HG03108 (cell line): ENCODE measurements around the gene CALB2.
A peak's percentile ranks its signal among the peaks of the same experiment; 100 is the strongest.

ENCODE experiments used
- ATAC-seq: cut with Tn5 transposase; IDR thresholded peaks from one replicate; pipeline ENCODE4 v1.9.1; 2021; ENCODE audit warnings: moderate library complexity; ENCODE audit not compliant: unreplicated experiment

The CALB2 gene

DNA sequence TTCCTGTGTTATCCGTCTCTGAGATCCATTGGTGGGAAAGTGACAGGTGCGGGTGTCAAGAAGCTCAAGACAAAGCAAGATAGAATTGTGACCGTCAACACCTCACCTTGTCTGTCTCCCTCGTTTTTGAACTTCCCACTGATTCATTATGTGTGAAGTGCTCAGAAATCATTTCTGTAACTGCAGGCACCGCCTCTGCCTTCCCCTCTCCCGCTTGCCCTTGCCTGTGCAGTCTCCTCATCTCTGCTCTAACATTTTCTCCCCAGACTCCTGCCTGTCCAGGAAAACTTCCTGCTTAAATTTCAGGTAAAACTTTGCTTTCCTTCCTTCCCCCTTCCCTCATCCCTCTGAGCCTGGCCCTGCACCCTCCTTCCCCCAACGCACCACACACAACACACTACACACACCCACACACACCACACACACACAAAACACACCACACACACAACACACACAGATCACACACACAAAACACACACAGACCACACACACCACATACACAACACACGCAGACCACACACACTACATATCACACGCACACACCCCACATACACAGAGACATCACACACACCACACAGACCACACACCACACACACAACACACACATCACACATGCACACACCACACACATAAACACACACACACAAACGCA, 25.7 kb downstream of the CALB2 start:
- ATAC-seq: no peak

DNA sequence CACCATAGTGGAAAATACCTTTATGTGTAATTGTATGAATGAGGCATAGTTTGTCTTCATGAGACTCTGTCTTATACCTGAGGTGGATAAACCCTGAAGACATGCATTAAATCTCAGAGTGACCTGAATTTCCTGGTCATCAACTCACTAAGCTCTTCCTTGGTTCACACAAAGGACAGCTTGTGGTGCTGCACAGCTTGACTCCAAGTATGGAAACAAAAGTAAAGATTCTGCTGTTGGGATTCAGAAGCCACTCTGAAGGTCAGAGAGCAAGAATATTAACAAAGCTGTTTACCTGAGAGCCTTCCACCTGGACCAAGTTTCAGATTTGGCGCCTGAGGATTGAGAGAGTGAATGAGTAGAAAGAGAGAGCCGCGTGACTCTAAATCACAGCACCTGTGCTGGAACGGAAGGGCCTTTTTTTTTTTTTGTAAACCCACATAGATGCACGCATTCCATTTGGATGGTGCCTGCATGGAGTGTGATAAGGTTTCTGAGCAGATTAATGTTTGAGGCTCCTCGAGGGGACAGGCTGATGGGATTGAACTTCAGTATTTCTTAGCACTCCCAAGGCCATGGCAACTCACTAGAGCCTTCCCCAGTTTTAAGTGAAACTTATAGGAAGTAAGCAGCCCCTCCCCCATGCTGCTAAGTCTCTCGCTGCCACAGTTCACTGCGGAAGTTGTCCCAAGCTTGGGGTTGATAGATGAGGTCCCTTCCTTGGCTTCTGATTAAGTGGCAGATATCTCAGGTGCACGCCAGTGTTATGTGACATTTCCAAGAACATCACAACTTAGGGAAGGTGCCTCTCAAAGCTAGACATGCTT, 28.7 kb downstream of the CALB2 start:
- no peak for ATAC-seq

DNA sequence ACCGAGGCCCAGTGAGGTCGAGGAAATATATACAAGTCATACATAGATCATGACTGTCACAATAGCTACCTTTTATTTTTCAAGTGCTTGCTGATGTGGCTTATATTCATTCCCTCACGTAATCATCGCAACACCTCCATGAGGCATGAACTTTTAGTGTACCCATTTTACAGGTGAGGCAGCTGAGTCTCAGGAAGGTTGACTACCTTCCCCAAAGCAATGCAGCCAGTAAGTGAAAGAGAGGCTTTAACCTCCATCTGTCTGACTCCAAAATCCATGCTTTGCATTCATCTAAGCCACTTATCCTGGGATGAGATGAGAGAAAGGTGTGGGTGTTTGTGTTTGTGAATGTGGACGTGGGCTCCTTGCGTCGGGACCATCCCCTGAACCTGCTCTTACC, 30.8 kb downstream of the CALB2 start:
- ATAC-seq: no peak

DNA sequence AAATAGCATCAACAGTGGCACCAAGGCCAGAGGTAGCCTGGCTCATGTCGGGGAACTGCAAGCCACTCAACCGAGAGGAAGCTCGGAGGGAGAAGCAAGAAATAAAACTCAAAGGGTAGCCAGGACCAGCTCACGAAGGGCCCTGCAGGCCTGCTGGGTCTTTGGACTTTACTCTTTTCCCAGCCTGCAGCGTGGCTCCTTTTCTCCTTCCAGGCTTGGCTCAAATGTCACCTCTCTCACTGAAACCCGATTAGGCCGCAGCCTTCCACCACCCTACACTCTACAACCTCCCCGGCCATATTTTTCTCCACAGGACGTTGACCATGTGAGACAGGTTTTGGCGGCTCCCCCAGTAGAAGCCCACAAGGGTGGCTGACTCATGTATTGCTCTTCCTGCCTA, 38.1 kb downstream of the CALB2 start:
- ATAC-seq: no peak

DNA sequence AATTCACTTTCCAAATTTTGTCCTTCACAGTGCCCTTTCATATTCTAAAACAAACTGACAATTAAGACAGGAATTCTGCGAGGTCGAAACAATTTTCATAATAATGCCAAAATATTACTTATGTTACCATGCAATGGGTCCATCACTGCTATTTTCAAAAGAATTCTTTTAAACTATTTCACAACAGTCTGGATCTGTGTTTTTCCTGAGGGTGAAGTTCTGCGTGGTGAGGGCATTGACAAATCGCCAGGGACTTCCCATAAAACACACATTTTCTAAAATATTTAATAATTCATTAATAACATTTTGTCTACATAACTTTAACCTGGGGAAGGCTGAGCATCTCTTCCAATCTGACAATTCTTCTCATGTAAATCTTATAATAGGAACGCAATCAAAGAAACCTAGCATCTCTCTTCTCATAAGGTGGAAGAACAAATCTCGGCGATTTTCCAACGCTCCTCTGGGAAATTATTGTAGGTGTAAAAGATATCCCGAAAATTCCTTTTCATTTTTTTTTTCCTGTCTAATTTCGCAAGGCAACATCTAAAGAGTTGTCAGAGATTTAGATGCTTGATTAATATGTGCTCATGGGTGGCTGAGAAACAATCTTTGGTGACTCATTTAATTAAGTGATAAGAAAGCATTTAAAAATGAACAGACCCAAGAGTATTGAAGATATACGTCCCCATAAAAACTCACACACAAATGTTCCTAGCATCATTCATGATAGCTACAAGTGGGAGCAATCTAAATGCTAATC, 41.5 kb downstream of the CALB2 start:
- ATAC-seq: no peak

DNA sequence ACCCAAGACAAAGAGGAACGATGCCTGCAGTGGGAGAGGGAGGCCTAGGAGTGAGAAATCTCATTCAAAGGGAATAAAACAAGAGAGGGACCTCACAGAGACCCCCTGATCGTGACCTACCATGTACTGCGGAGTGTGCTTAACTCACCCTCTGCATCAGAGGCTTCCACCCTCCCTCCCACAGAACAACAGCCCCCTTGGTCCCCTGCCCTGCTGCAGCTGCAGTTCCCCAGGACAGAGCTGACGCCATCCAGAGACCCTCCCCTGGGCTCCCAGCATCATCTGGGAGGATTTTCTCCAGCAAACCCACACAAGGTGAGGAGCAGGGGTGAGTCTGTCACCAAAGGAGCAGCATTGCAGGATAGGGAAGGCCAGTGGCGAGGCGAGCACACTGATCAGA, 43.5 kb downstream of the CALB2 start:
- ATAC-seq: no peak

DNA sequence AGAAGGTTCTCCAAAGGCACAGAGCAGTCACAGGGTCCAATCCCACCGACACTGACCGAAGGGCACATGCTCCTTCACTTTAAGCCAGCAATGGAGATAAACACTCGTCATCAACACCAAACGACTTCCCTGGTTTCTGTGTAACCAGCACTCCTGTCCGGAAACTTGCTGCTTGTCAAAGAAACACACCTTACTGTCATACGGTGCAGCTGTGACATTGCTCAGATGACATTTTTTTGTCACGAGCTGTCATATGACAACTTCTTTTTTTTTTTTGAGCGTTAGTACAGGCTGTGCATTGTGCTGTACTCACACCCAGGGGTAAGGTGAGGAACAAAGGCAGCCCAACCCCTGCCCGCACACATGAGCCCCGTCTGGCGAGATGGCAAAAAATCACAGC, 44.2 kb downstream of the CALB2 start:
- no peak for ATAC-seq

DNA sequence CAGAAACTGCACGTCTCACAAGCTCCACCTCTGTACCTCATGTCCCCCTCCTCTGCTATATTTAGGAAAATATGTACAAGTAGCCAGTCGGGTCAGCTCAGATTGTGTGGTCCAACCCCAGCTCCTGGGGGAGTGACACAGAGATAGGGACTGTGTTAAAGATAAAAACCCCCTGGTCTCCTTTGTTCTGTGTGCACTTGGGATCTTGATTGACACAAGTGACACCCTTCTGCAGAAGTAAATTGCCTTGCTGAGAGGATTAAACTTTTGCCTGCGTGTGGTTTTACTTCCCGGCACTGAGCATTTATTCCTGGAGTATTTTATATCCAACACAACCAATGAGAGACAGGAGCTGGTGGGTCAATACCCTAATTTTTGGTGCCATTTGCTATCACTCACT, 45.8 kb downstream of the CALB2 start:
- no peak for ATAC-seq

DNA sequence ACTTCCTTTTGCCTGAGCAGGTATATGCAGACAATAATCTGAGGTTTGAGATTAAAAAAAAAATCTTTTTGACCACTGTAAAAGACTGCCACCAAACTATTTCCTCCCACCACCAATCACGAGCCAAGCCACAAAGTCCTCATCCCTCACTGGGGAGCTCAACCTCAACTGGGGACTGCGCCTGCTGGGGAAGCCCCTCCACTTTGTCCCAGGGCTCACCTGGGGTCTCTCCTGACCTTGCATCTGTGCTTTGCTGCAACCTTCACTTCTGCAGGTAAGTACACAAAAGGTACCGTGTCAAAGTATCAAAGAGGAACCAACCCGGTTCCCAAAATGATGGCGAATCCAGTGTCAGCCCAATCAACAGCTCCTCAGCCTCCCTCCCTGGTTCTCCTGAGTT, 47.8 kb downstream of the CALB2 start:
- ATAC-seq: no peak

DNA sequence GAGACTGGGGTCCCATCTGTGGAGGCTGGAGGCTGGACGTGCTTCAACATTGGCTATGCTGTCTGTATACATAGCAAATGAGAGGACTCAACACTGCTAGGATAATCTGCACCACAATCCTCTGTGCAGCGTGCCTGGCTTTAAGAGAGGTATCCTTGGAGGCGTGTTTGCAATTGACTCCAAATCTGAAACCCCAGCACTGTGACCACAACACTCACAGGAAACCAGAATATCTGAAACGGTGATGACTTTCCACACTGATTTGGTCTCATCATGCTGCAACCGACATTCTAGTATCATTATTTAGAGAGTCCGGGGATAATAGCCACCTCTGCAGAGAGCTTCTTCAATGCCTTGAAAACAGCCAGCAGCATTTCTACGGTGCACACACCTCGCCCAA, 48.2 kb downstream of the CALB2 start:
- no peak for ATAC-seq

DNA sequence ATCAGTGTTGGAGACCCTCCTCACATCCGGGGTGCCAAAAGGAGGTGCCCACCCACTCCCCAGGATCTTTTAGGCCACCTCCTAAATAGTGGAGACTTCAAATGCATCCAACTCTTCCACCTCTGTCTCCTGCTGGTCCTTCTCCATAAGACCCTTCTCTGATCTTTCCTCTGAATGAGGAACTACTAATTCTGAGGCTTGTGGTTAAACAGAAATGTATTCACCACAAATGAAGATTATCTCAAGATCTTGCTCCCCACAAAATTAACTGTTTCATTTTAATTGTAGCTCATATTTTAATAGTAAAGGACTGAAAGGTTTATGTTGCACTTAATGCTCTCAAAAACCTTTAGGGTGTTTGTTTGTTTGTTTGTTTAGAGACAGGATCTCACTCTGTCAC, 49.2 kb downstream of the CALB2 start:
- no peak for ATAC-seq

DNA sequence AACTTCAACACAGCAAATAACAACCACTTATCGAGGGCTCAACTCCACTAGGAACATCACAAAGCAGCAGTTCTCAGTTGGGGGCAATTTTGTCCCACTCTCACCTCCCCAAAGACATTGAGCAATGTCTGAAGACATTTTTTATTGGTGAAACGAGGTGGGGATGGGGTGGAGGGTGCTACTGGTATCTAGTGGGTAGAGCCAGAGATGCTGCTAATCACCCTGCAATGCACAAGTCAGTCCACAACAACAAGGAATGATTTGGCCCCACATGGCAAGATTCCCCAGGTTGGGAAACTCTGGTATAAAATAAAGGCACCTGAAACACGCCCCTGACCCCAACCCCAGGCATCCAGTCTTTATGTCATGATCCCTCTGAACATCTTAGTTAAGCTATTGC, 50.0 kb downstream of the CALB2 start:
- ATAC-seq: no peak

DNA sequence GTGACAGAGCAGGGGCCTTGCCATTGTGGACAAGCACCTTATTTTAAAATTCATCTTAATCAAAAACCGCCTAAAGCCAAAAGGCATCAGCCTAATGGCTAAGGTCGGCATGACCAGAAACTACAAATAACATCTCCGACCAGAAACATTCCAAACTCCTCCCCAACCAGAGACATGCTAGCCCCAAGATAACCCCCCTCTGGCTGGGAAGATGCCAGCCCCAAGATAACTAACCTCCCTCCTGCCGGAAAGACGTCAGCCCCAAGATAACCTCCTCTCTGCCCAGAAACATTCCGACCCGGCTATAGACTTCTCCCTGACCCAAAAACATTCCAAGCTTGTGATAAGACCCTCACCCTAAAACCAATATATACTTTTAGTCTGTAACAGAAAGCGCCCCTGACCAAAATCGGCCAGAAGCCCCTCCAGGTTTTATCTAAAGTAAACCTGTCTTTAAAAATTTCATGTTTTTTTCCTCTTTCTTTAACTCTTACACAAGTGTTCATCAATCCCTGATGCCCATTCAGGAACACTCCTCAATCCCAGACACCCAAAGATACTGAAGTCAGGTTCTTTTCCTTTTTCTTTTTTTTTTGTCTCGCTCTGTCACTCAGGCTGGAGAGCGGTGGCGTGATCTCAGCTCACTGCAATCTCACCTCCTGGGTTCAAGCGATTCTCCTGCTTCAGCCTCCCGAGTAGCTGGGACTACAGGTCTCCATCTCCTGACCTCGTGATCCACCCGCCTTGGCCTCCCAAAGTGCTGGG, 50.7 kb downstream of the CALB2 start:
- no peak for ATAC-seq

DNA sequence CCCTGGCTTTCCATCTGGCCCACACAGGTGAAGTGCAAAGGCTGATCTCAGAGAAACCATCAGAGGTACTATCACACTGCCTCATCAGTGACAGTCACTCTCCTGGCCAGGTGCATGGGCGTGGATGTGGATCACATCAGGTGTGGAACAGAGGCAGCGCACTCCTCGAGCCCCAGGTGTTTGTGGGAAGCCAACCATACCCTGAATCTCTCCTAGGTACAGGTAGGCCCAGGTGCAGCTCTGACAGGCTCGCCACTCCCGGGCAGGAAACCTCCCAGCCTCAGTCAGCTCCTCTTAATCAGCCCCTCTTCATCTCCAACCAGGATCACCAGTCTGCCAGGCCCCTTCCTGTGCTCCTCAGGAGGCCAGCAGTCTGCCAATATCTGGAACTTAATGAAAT, 51.6 kb downstream of the CALB2 start:
- ATAC-seq: no peak

DNA sequence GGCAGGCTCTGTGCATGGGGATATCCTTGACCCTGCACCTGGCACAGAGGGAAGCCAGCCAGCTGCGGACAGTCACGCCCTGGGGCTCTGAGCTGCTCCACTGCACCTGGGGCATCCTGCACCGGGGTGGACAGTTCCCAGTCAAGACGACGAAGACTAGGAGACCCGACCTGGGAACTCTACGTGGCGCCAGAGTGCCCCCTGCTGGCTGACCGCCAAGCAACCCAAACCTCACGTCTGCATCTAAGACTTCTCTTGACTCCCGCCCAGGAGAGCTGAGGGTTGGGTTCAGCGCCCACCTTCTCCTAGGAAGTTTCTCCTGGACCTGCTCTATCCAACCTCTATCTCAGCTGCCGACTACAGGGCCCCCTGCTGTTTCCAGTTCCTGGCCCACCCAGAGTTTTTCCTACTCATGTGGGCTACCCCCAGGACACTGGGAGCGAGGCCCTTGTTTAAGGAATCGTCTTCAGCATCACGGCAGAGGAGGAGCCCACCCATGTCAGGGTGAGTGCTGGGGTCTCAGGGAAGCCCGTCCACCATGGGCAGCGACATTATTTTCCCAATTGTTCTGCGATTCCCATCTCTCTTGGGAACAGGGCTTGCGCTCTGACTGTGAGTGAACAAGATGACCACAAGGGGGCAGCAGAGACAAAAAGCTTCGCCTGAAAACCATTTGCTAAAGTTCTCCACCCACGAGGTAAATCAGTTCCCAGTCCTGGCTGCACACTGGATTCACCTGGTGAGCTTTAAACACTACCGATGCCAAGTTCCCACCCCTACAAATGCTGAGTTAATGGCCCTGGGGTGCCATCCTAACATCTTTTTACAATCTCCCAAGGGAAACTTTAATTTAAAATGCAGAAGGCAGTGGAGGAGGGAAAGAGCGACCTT, 54.0 kb downstream of the CALB2 start:
- peak; percentile 72 for ATAC-seq

DNA sequence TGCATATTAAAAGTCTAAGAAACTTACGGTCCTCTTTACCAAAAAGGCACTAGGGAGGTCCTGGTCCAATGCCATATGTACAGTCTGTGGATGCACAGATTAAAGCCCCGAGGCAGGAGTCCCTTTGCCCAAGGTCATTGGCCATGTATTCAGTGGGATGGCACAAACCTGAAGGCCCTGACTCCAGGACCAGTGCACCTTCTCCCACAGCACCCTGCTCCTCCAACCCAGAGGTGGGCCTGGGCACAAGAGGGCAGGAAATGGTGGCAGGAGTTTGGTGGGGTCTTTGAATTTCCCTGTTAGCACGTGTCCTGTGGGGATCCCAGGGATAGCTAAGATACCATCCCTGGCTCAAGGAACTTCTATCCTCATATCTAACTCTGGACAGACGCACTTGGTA, 54.8 kb downstream of the CALB2 start:
- ATAC-seq: no peak

DNA sequence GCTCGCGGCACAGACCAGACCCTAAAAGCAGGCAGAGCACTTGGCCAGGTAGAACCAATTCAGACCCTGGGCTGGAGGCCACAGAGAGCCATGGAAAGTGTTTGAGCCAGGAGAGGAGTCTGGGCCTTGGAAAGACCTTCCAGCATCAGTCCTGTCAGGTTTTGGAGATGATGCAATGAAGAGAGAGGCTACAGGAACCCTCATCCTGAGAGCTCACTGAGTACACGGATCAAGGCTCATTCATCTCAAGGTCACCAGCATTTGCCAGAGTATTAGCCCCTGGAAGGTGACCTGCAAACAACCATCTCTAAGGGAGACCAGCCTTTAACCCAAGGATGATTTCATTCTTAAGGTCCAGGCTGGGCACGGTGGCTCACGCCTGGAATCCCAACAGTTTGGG, 55.5 kb downstream of the CALB2 start:
- no peak for ATAC-seq

DNA sequence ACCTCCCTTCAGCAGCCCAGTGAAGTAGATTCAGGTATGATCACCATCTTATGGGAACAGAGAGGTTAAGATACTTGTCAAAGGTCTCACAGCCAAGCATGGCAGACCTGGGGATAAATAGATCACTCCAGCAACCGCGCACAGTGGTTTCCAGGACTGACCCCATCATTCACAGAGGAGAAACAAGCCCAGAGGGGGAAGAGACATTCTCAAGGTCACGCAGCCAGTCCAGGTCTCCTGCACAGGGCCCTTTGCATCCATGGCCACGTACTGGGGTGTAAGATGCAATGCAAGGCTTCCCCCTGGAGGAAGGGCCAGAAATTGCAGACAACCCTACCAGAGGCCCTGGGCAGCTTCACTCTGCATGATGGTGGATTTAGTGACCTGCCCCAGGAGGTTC, 63.4 kb downstream of the CALB2 start:
- ATAC-seq: no peak

DNA sequence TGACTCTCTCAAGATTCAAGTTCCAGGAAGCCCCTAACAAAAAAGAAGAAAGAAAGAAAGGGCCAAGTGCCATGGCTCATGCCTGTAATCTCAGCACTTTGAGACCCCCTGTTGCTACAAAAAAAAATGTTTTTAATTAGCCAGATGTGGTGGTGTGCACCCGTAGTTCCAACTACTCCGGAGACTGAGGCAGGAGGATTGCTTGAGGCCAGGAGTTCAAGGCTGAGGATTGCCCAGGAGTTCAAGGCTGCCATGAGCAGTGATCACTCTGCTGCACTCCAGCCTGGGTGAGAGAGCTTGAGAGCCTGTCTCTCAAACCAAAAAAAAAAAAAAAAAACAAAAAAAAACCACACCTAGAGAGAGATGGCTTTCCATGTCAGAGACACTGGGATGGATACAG, 64.5 kb downstream of the CALB2 start:
- ATAC-seq: no peak

DNA sequence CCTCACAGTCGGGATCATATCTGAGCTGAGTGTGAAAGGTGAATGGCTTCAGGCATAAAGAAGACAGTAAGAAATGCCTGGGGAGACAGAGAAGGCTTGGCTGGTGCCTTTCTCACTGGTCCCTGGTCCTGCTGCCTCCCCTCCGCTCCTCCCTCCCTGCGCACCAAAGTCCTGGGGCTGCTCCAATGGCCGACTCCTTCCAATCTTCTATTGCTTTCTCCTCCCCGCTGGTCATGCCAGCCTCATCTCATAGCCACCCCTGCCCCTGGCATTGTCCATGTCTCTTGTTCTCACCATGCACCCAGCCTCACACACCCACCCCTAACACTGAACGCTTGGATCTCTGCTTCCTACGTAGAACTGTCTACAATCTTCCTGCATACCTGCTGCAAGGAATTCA, 65.3 kb downstream of the CALB2 start:
- ATAC-seq: no peak
